Transverse colon (tissue), 4 donors: ENCODE measurements around the gene SDK1. TPM values are rescaled to one million over a fixed set of nuclear protein-coding genes. Genes with fewer than 3 reads are reported as not detected.

Source experiments
- DNase-seq: peaks from one replicate; pipeline ENCODE4 v3.0.0-alpha.2; 2019
- H3K27ac ChIP-seq, 4 donors: fragments of 200-600 bp; sonication (generic); 2 replicates each; pipeline ENCODE4 v1.5.1; 2016 to 2018; ENCODE audit warnings: inconsistent platforms in 4 of 4
- H3K27me3 ChIP-seq: fragments of 200-600 bp; sonication (generic); 2 replicates; pipeline ENCODE4 v1.5.1; 2017; ENCODE audit warnings: inconsistent platforms
- H3K36me3 ChIP-seq, 4 donors: fragments of 200-600 bp; sonication (generic); 2 replicates each; pipeline ENCODE4 v1.5.1; 2017 to 2019; ENCODE audit warnings: inconsistent platforms in 4 of 4
- H3K4me1 ChIP-seq, 4 donors: fragments of 200-600 bp; sonication (generic); 2 replicates each; pipeline ENCODE4 v1.5.1; 2017 to 2020; ENCODE audit warnings: inconsistent platforms in 4 of 4
- H3K4me3 ChIP-seq, 4 donors: fragments of 200-600 bp; sonication (generic); 1 replicate in 1 of 4; 2 replicates in 3 of 4; pipeline versions ENCODE4 v1.5.1 to v1.6.1; 2017 to 2019; ENCODE audit warnings: inconsistent platforms in 4 of 4
- H3K9me3 ChIP-seq, 2 donors: fragments of 200-600 bp; sonication (generic); 2 replicates each; pipeline ENCODE4 v1.5.1; 2017 to 2019; ENCODE audit warnings: inconsistent platforms in 2 of 2
- CTCF ChIP-seq, 5 experiments: fragments of 200-600 bp in 3 of 5; fragments of 450-650 bp in 2 of 5; sonication (generic) in 3 of 5; IDR thresholded peaks; 1 replicate in 2 of 5; 2 replicates in 3 of 5; pipeline ENCODE4 v1.5.1; 2016 to 2017; ENCODE audit warnings: antibody characterized with exemption in 5 of 5, inconsistent platforms in 3 of 5, mild to moderate bottlenecking in 2 of 5, moderate library complexity in 1 of 5
- EP300 ChIP-seq: sonication (generic); formaldehyde crosslinking; IDR thresholded peaks from one replicate; pipeline ENCODE4 v1.6.1; 2017; ENCODE audit warnings: antibody characterized with exemption, low read depth
- POLR2A ChIP-seq: fragments of 450-650 bp; IDR thresholded peaks from one replicate; pipeline ENCODE4 v1.6.1; 2016; ENCODE audit warnings: antibody characterized with exemption, mild to moderate bottlenecking, moderate library complexity
- POLR2AphosphoS5 ChIP-seq, 3 donors: sonication (generic); formaldehyde crosslinking; IDR thresholded peaks; one replicate each; pipeline ENCODE4 v1.6.1; 2016; ENCODE audit warnings: antibody characterized with exemption in 3 of 3
- WGBS, 2 donors: methylation state at CpG; one replicate each; pipeline ENCODE4 v1.1.5; 2018; ENCODE audit warnings: low coverage in 1 of 2; 5-methylcytosine and 5-hydroxymethylcytosine counted together
- in situ Hi-C, 4 donors: fragments of 200-750 bp; cut with MboI; loops; one replicate each; pipeline versions ENCODE4 v1.15.0 to v1.15.1; 2017; ENCODE audit warnings: low sequenced_read_pairs in 3 of 4, low pct_ligation_motif_present in 1 of 4, low pct_unique_long_range_greater_than_20kb in 1 of 4
- intact Hi-C: fragments of 100-400 bp; cut with DNase I; formaldehyde crosslinking; loops from one replicate; pipeline ENCODE4 v1.15.1; 2023; ENCODE audit warnings: low total_unique reads
- total RNA-seq, 4 donors: library from RNA; depleted of rRNA; stranded (reverse); fragments of >200 nt; gene quantifications; one replicate each; pipeline ENCODE4 v1.1.0, GENCODE V29; 2016

SDK1 gene
- total RNA-seq, 4 donors from 2014 or later = 4.0 to 8.6 (median 5.4) TPM

GRCh38 chr7:3459111-3459510, 158.1 kb downstream of the SDK1 start:
- DNase-seq = no peak
- no peak overlapping the region for H3K4me3 ChIP-seq
- no peaks in the 10 kb centered on the region for H3K4me1 ChIP-seq
- no peak for TF ChIP-seq POLR2A
- no peak for TF ChIP-seq POLR2AphosphoS5 (IDR thresholded peaks at IDR 0.05)
- 79 to 91% methylated on average over 2 of the region's 2 CpGs for WGBS, 2 donors
- H3K27me3 ChIP-seq = no peaks in the 10 kb centered on the region
- H3K27ac ChIP-seq = no peak overlapping the region
- intact Hi-C loops = no loop called here
- H3K36me3 ChIP-seq = no peaks in the 10 kb centered on the region
- in situ Hi-C loops = no loop called here
- H3K9me3 ChIP-seq = no peaks in the 10 kb centered on the region

- Histone ChIP-seq H3K36me3 (no peaks in the 10 kb centered on the region), H3K4me1 (no peaks in the 10 kb centered on the region), H3K4me3 (no peak overlapping the region), H3K27me3 (no peaks in the 10 kb centered on the region), H3K9me3 (no peaks in the 10 kb centered on the region), H3K27ac (no peak overlapping the region)
- in situ Hi-C loops (no loop called here), intact Hi-C loops (no loop called here)
- no peak for TF ChIP-seq POLR2AphosphoS5 (IDR thresholded peaks at IDR 0.05)
- no peak for TF ChIP-seq POLR2A
- no peak for TF ChIP-seq EP300
- no peak for TF ChIP-seq CTCF (IDR thresholded peaks at IDR 0.05)
- WGBS, 2 donors = 59 to 83% methylated on average over 4 to 7 of the region's 8 CpGs
- DNase-seq = no peak
Observed at GRCh38 chr7:3461923-3462322, 160.9 kb downstream of the SDK1 start.

- H3K4me3 ChIP-seq = no peak overlapping the region
- H3K4me1 ChIP-seq = no peaks in the 10 kb centered on the region
- no peak for TF ChIP-seq CTCF (IDR thresholded peaks at IDR 0.05)
- no peak for TF ChIP-seq POLR2AphosphoS5 (IDR thresholded peaks at IDR 0.05)
- TF ChIP-seq EP300 = no peak
- no peak for TF ChIP-seq POLR2A
- no peak for DNase-seq
- WGBS, 2 donors = 73 to 76% methylated on average over 1 of the region's 1 CpG
- no peaks in the 10 kb centered on the region for H3K9me3 ChIP-seq
- H3K36me3 ChIP-seq = no peaks in the 10 kb centered on the region
- H3K27me3 ChIP-seq = no peaks in the 10 kb centered on the region
- H3K27ac ChIP-seq = no peak overlapping the region
- in situ Hi-C loops (no loop called here), intact Hi-C loops (no loop called here)
Observed at GRCh38 chr7:3463696-3464095, 162.6 kb downstream of the SDK1 start.

GRCh38 chr7:3464900-3465622, 164.0 kb downstream of the SDK1 start:
- 74 to 94% methylated on average over 5 to 9 of the region's 9 CpGs for WGBS, 2 donors
- no peaks in the 10 kb centered on the region for H3K27me3 ChIP-seq

More at GRCh38 chr7:3464900-3465622, 164.0 kb downstream of the SDK1 start:
- in situ Hi-C loops (no loop called here), intact Hi-C loops (no loop called here)
- Histone ChIP-seq H3K4me3 (no peak overlapping the region), H3K4me1 (no peaks in the 10 kb centered on the region), H3K36me3 (no peaks in the 10 kb centered on the region), H3K27ac (no peak overlapping the region), H3K9me3 (no peaks in the 10 kb centered on the region)
- TF ChIP-seq EP300 = no peak
- TF ChIP-seq POLR2AphosphoS5 (IDR thresholded peaks at IDR 0.05) = no peak
- TF ChIP-seq CTCF (IDR thresholded peaks at IDR 0.05) = no peak
- TF ChIP-seq POLR2A = no peak
- DNase-seq = no peak
